Measurements from ENCODE around the gene GALNT15.

The GALNT15 gene

DNA sequence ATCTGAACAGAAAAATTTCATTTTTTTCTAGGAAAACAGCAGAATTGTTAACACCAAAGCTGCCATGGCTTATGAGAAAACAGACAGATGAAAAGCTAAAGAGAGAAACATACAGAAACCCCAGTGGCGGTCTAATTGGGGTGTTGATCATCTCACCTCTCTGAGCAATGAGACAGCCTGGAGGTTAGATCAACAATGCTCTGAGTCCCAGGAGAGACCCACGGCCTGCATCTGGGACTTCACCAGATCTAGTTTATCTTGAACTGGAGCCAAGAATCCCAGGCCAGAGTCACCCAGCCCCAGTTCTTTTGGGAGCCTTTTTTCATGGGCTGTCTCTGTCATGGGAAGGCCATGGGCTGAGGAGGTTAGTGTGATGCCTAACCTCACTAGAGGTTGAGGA, 3.5 kb upstream of the GALNT15 start:
- no peaks in the 10 kb centered on the region for H3K79me2 ChIP-seq (ENCODE audit: insufficient read depth, low read length)
- H3K4me3 ChIP-seq (ENCODE audit: low read depth, low read length, poor library complexity, severe bottlenecking) = no peak overlapping the region
- no peaks in the 10 kb centered on the region for H3F3A ChIP-seq (ENCODE audit: insufficient read depth, low read length)
- H3K9me2 ChIP-seq (ENCODE audit: low read depth, low read length) = no peaks in the 10 kb centered on the region
- H3K27ac ChIP-seq (ENCODE audit: low read depth, low read length, poor library complexity, severe bottlenecking) = no peak overlapping the region
- H2AFZ ChIP-seq (ENCODE audit: low read length) = no peak overlapping the region
- no peak overlapping the region for H3K9ac ChIP-seq (ENCODE audit: low read length)
- H3K36me3 ChIP-seq (ENCODE audit: insufficient read depth, low read length) = no peaks in the 10 kb centered on the region
- no peak overlapping the region for H3K4me2 ChIP-seq (ENCODE audit: low read length)
- TF ChIP-seq, protein P1, sequence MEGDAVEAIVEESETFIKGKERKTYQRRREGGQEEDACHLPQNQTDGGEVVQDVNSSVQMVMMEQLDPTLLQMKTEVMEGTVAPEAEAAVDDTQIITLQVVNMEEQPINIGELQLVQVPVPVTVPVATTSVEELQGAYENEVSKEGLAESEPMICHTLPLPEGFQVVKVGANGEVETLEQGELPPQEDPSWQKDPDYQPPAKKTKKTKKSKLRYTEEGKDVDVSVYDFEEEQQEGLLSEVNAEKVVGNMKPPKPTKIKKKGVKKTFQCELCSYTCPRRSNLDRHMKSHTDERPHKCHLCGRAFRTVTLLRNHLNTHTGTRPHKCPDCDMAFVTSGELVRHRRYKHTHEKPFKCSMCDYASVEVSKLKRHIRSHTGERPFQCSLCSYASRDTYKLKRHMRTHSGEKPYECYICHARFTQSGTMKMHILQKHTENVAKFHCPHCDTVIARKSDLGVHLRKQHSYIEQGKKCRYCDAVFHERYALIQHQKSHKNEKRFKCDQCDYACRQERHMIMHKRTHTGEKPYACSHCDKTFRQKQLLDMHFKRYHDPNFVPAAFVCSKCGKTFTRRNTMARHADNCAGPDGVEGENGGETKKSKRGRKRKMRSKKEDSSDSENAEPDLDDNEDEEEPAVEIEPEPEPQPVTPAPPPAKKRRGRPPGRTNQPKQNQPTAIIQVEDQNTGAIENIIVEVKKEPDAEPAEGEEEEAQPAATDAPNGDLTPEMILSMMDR (IDR thresholded peaks at IDR 0.05; ENCODE audit: low read length) = no peak
- no peak for TF ChIP-seq EZH2 (IDR thresholded peaks at IDR 0.05; ENCODE audit: borderline replicate concordance, low read length)
- no peaks in the 10 kb centered on the region for H3K27me3 ChIP-seq (ENCODE audit: insufficient read depth, low read length)
- no peaks in the 10 kb centered on the region for H4K20me1 ChIP-seq (ENCODE audit: insufficient read depth, low read length)
- no peaks in the 10 kb centered on the region for H3K4me1 ChIP-seq (ENCODE audit: insufficient read depth, low read length, severe bottlenecking)
- H3K9me3 ChIP-seq (ENCODE audit: low read length) = no peaks in the 10 kb centered on the region

DNA sequence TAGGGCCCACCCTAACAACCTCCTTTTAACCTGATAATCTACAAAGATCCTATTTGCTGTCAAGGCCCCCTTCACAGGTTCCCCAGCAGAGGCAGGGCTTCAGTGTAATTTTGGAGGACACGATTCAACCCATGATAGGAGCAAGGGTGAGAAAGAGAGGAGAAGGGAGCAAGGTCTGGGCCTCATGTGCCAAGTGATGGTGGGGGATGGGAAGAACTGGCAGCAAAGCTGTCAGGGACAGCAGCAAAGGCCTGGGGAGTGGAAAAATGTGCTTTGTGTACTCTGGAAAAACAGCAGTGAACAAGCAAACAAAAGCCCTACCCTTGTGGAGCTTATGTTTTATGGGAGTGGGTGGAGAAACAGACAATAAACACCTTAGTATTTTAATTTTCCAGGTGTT, 2.7 kb upstream of the GALNT15 start:
- H4K20me1 ChIP-seq (ENCODE audit: insufficient read depth, low read length) = no peaks in the 10 kb centered on the region
- no peak overlapping the region for H2AFZ ChIP-seq (ENCODE audit: low read length)
- no peaks in the 10 kb centered on the region for H3K79me2 ChIP-seq (ENCODE audit: insufficient read depth, low read length)
- H3K9me2 ChIP-seq (ENCODE audit: low read depth, low read length) = no peaks in the 10 kb centered on the region
- H3K36me3 ChIP-seq (ENCODE audit: insufficient read depth, low read length) = no peaks in the 10 kb centered on the region
- H3K9me3 ChIP-seq (ENCODE audit: low read length) = no peaks in the 10 kb centered on the region
- H3K27ac ChIP-seq (ENCODE audit: low read depth, low read length, poor library complexity, severe bottlenecking) = no peak overlapping the region
- no peaks in the 10 kb centered on the region for H3K4me1 ChIP-seq (ENCODE audit: insufficient read depth, low read length, severe bottlenecking)
- H3K27me3 ChIP-seq (ENCODE audit: insufficient read depth, low read length) = no peaks in the 10 kb centered on the region
- H3F3A ChIP-seq (ENCODE audit: insufficient read depth, low read length) = no peaks in the 10 kb centered on the region
- no peak overlapping the region for H3K4me3 ChIP-seq (ENCODE audit: low read depth, low read length, poor library complexity, severe bottlenecking)
- TF ChIP-seq EZH2 (IDR thresholded peaks at IDR 0.05; ENCODE audit: borderline replicate concordance, low read length) = no peak
- TF ChIP-seq, protein P1 (IDR thresholded peaks at IDR 0.05; ENCODE audit: low read length) = no peak
- H3K9ac ChIP-seq (ENCODE audit: low read length) = no peak overlapping the region
- H3K4me2 ChIP-seq (ENCODE audit: low read length) = no peak overlapping the region

DNA sequence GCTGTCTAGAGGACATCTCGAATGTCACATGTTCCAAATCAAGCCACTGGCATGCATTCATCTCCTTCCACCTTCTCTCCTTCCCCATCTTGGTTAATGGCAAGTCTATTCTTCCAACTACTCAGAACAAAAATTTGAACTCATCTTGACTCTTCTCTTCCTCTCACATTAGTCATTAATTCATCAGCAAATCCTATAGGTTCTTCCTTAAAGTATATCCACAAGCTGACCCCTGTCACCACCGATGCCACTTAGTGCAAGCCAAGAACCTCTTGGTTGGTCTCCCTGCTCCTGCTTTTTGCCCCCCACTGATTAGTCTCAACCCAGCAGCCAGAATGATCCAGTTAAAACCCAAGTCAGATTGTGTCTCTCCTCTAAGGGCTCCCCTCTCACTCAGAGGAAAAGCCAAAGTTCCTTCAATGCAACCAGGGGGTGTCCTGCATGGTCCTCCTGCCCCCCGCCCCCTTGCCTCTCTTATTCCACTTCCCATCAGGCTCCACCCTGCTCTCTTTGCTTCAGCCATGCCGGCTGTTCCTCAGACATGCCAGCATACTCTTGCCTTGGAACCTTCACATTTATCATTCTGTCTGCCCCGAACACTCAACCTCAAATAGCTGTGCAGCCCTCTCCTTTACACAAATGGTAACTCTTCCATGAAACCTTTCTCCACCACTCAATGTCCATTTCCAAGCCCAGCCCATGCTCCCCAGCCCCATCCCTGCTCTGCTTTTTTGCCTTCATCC, 1.0 kb upstream of the GALNT15 start:
- Histone ChIP-seq H3K9me2 (ENCODE audit: low read depth, low read length) (no peaks in the 10 kb centered on the region), H3K27me3 (ENCODE audit: insufficient read depth, low read length) (no peaks in the 10 kb centered on the region)

More for the DNA sequence above, 1.0 kb upstream of the GALNT15 start:
- TF ChIP-seq, protein P1 (IDR thresholded peaks at IDR 0.05; ENCODE audit: low read length) = no peak
- TF ChIP-seq EZH2 (IDR thresholded peaks at IDR 0.05; ENCODE audit: borderline replicate concordance, low read length) = no peak
- Histone ChIP-seq H3K4me3 (ENCODE audit: low read depth, low read length, poor library complexity, severe bottlenecking) (no peak overlapping the region), H3K79me2 (ENCODE audit: insufficient read depth, low read length) (no peaks in the 10 kb centered on the region), H2AFZ (ENCODE audit: low read length) (no peak overlapping the region), H3F3A (ENCODE audit: insufficient read depth, low read length) (no peaks in the 10 kb centered on the region), H4K20me1 (ENCODE audit: insufficient read depth, low read length) (no peaks in the 10 kb centered on the region), H3K4me1 (ENCODE audit: insufficient read depth, low read length, severe bottlenecking) (no peaks in the 10 kb centered on the region), H3K27ac (ENCODE audit: low read depth, low read length, poor library complexity, severe bottlenecking) (no peak overlapping the region), H3K4me2 (ENCODE audit: low read length) (no peak overlapping the region), H3K9me3 (ENCODE audit: low read length) (no peaks in the 10 kb centered on the region), H3K9ac (ENCODE audit: low read length) (no peak overlapping the region), H3K36me3 (ENCODE audit: insufficient read depth, low read length) (no peaks in the 10 kb centered on the region)
